H1 (cell line): ENCODE results near the gene RCC2. TPM values are rescaled to one million over a fixed set of nuclear protein-coding genes. Genes with fewer than 3 reads are reported as not detected.

Experiments used
- CTCF ChIA-PET: fragments of 300-600 bp; sonication (Branson Sonifier 250); formaldehyde crosslinking; loops from one replicate; lab custom pipeline; 2021; ENCODE audit not compliant: partially characterized antibody; lab: Charles Lee
- POLR2A ChIA-PET: fragments of 300-600 bp; sonication (Branson Sonifier 250); formaldehyde crosslinking; loops from one replicate; lab custom pipeline; 2021; ENCODE audit warnings: inconsistent platforms; ENCODE audit not compliant: partially characterized antibody; lab: Charles Lee
- DNase-seq, 2 experiments: peaks; one replicate each; pipeline versions ENCODE4 v3.0.0 to v3.0.0-alpha.2; 2010 to 2022; ENCODE audit warnings: low spot score in 2 of 2, low read depth in 1 of 2, mixed read lengths in 1 of 2
- FAIRE-seq: peaks from 2 replicates; lab custom pipeline; 2011; peaks lifted over from hg19 to GRCh38; lab: Jason Lieb, UNC
- H2AFZ ChIP-seq: 2 replicates; pipeline ENCODE4 v1.8.1; 2012; ENCODE audit warnings: low read length, inconsistent platforms
- H2AK5ac ChIP-seq: 2 replicates; pipeline ENCODE4 v1.6.1; 2013; ENCODE audit warnings: low read depth, low read length
- H2BK120ac ChIP-seq: replicated peaks from 2 replicates; pipeline ENCODE3; 2013; ENCODE audit warnings: low read depth, low read length, inconsistent platforms
- H2BK12ac ChIP-seq: 2 replicates; pipeline ENCODE4 v1.6.1; 2013; ENCODE audit warnings: low read depth, low read length
- H2BK15ac ChIP-seq: 2 replicates; pipeline ENCODE4 v1.6.1; 2013; ENCODE audit warnings: low read length
- H2BK20ac ChIP-seq: 2 replicates; pipeline ENCODE4 v1.6.1; 2013; ENCODE audit warnings: low read length
- H2BK5ac ChIP-seq: 2 replicates; pipeline ENCODE4 v1.6.1; 2013; ENCODE audit warnings: low read depth, low read length
- H3K14ac ChIP-seq: 2 replicates; pipeline ENCODE4 v1.6.1; 2013; ENCODE audit warnings: inconsistent platforms; ENCODE audit not compliant: insufficient read length
- H3K18ac ChIP-seq: 2 replicates; pipeline ENCODE4 v1.6.1; 2013; ENCODE audit warnings: low read length; ENCODE audit errors: extremely low read depth
- H3K23ac ChIP-seq: 2 replicates; pipeline ENCODE4 v1.6.1; 2013; ENCODE audit warnings: inconsistent platforms; ENCODE audit not compliant: insufficient read length
- H3K23me2 ChIP-seq: 2 replicates; pipeline ENCODE4 v1.6.1; 2013; ENCODE audit warnings: low read depth, low read length
- H3K27ac ChIP-seq: 2 replicates; pipeline ENCODE4 v1.6.1; 2011; ENCODE audit warnings: low read depth, low read length, inconsistent platforms
- H3K27me3 ChIP-seq, 4 experiments: replicated peaks in 1 of 4; 1 replicate in 1 of 4; 2 replicates in 3 of 4; pipeline versions ENCODE4 v1.6.1 to v1.8.1; 2011 to 2013; ENCODE audit warnings: low read length in 3 of 4, mild to moderate bottlenecking in 3 of 4, inconsistent platforms in 2 of 4, mixed read lengths in 2 of 4, moderate library complexity in 1 of 4; ENCODE audit not compliant: control insufficient read depth in 3 of 4, insufficient read depth in 3 of 4; ENCODE audit errors: extremely low read depth in 1 of 4
- H3K36me3 ChIP-seq, 4 experiments: 2 replicates each; pipeline versions ENCODE4 v1.6.1 to v1.8.1; 2011 to 2013; ENCODE audit warnings: mild to moderate bottlenecking in 4 of 4, low read length in 3 of 4, moderate library complexity in 2 of 4, control low read depth in 1 of 4, inconsistent platforms in 1 of 4; ENCODE audit not compliant: insufficient read depth in 4 of 4, control insufficient read depth in 2 of 4
- H3K4ac ChIP-seq: replicated peaks from 2 replicates; pipeline ENCODE3; 2013; ENCODE audit warnings: low read length, low read depth, mixed read lengths, inconsistent platforms; ENCODE audit not compliant: insufficient read length
- H3K4me1 ChIP-seq, 4 experiments: replicated peaks in 1 of 4; 1 replicate in 1 of 4; 2 replicates in 3 of 4; pipeline versions ENCODE4 v1.6.1 to v1.8.1; 2011 to 2013; ENCODE audit warnings: low read length in 3 of 4, inconsistent platforms in 2 of 4, mixed read lengths in 1 of 4; ENCODE audit not compliant: insufficient read depth in 4 of 4, control insufficient read depth in 3 of 4
- H3K4me2 ChIP-seq, 2 experiments: 2 replicates each; pipeline versions ENCODE4 v1.6.1 to v1.8.1; 2011 to 2013; ENCODE audit warnings: low read depth in 2 of 2, low read length in 2 of 2, control low read depth in 1 of 2, inconsistent platforms in 1 of 2, mild to moderate bottlenecking in 1 of 2; ENCODE audit not compliant: insufficient read depth in 1 of 2
- H3K4me3 ChIP-seq, 4 experiments: fragments of 200-600, 300-600 bp in 1 of 4; sonication (generic), shearing (Covaris generic), sonication (Bioruptor Twin) in 1 of 4; 2 replicates each; pipeline versions ENCODE4 v1.5.1 to v1.8.1; 2011 to 2016; ENCODE audit warnings: low read length in 4 of 4, low read depth in 3 of 4, control low read depth in 2 of 4, inconsistent platforms in 2 of 4, mild to moderate bottlenecking in 2 of 4, mixed read lengths in 1 of 4, moderate library complexity in 1 of 4; ENCODE audit not compliant: insufficient read depth in 2 of 4; ENCODE audit errors: extremely low read depth in 1 of 4
- H3K56ac ChIP-seq: replicated peaks from 2 replicates; pipeline ENCODE3; 2013; ENCODE audit warnings: low read depth, mild to moderate bottlenecking, mixed read lengths, low read length, inconsistent platforms; ENCODE audit not compliant: insufficient read length
- H3K79me1 ChIP-seq: 2 replicates; pipeline ENCODE4 v1.6.1; 2013; ENCODE audit warnings: low read depth, low read length, control low read depth
- H3K79me2 ChIP-seq, 2 experiments: 2 replicates each; pipeline versions ENCODE4 v1.6.1 to v1.8.1; 2012 to 2013; ENCODE audit warnings: low read length in 2 of 2, mild to moderate bottlenecking in 2 of 2, inconsistent platforms in 1 of 2; ENCODE audit not compliant: insufficient read depth in 2 of 2, control insufficient read depth in 1 of 2
- H3K9ac ChIP-seq, 4 experiments: replicated peaks in 1 of 4; 1 replicate in 1 of 4; 2 replicates in 3 of 4; pipeline versions ENCODE4 v1.6.1 to v1.8.1; 2011 to 2013; ENCODE audit warnings: low read depth in 3 of 4, low read length in 3 of 4, control low read depth in 2 of 4, mild to moderate bottlenecking in 2 of 4, moderate library complexity in 2 of 4, inconsistent platforms in 1 of 4; ENCODE audit errors: extremely low read depth in 1 of 4
- H3K9me3 ChIP-seq, 2 experiments: 2 replicates each; pipeline versions ENCODE4 v1.6.1 to v1.8.1; 2012 to 2013; ENCODE audit warnings: mild to moderate bottlenecking in 2 of 2, moderate library complexity in 2 of 2, control low read depth in 1 of 2, inconsistent platforms in 1 of 2, low read depth in 1 of 2, low read length in 1 of 2, mixed read lengths in 1 of 2; ENCODE audit not compliant: insufficient read depth in 2 of 2
- H4K20me1 ChIP-seq, 2 experiments: replicated peaks in 1 of 2; 2 replicates each; pipeline versions ENCODE3 to v1.8.1; 2011 to 2013; ENCODE audit warnings: inconsistent platforms in 2 of 2, low read length in 2 of 2, mild to moderate bottlenecking in 1 of 2; ENCODE audit not compliant: insufficient read depth in 2 of 2, control insufficient read depth in 1 of 2
- H4K5ac ChIP-seq: 2 replicates; pipeline ENCODE4 v1.6.1; 2013; ENCODE audit warnings: low read length, low read depth, mixed read lengths, inconsistent platforms; ENCODE audit not compliant: insufficient read length
- H4K8ac ChIP-seq: 2 replicates; pipeline ENCODE4 v1.8.0; 2013; ENCODE audit warnings: mild to moderate bottlenecking, moderate library complexity, low read length, inconsistent platforms; ENCODE audit not compliant: insufficient read depth; ENCODE audit errors: extremely low read depth
- H4K91ac ChIP-seq: replicated peaks from 2 replicates; pipeline ENCODE3; 2013; ENCODE audit warnings: low read length, mixed read lengths, inconsistent platforms; ENCODE audit not compliant: insufficient read length
- CEBPB ChIP-seq: IDR thresholded peaks from 2 replicates; pipeline ENCODE4 v1.6.1; 2012; ENCODE audit warnings: low read depth, low read length
- GTF2F1 ChIP-seq: IDR thresholded peaks from 2 replicates; pipeline ENCODE4 v1.6.1; 2012; ENCODE audit warnings: low read depth, low read length, improper control_type of control experiment, borderline replicate concordance
- WGBS, 2 experiments: shearing (Covaris generic) in 1 of 2; methylation state at CpG; one replicate each; pipeline versions ENCODE4 v1.1.6 to v1.1.7; 2013 to 2015; ENCODE audit warnings: low lambda C conversion rate in 2 of 2, mixed read lengths in 2 of 2, inconsistent platforms in 1 of 2, low coverage in 1 of 2, missing lambda C conversion rate in 1 of 2; ENCODE audit not compliant: insufficient replicate concordance in 2 of 2, insufficient coverage in 1 of 2, insufficient read length in 1 of 2; ENCODE audit errors: extremely low coverage in 1 of 2, missing lambda C conversion rate in 1 of 2; 5-methylcytosine and 5-hydroxymethylcytosine counted together
- polyA plus RNA-seq, 7 experiments: library from polyadenylated mRNA; depleted of rRNA in 3 of 7; stranded (reverse) in 5 of 7; unstranded in 2 of 7; fragments of >200 nt in 5 of 7; fragments of 200-250 nt in 2 of 7; gene quantifications; 1 replicate in 5 of 7; 2 replicates in 1 of 7; 4 replicates in 1 of 7; pipeline versions ENCODE4 v1.2.1 to v1.2.3, GENCODE V29; 2011 to 2013; ENCODE audit warnings: missing spikeins in 2 of 7, mixed read lengths in 2 of 7
- total RNA-seq: library from RNA; stranded (reverse); fragmentation: NEBNext Ultra II Directional; extraction: Animal tissue kit (Norgen Biotek cat#: 25700); gene quantifications from 2 replicates; pipeline ENCODE4 v1.2.1, GENCODE V29; 2021

RCC2 gene
- total and polyA plus RNA-seq, 2 of the 8 experiments (the other 6 are each of a cell fraction or from before 2014, with no cell fraction given): 229 to 455 TPM

GRCh38 chr1:17447501-17447992 is 8.1 kb upstream of the RCC2 start:
- Histone ChIP-seq H2AK5ac (no peak overlapping the region), H4K8ac (no peak overlapping the region), H3K27ac (no peak overlapping the region), H3K23me2 (no peaks in the 10 kb centered on the region), H3K79me1 (no peaks in the 10 kb centered on the region), H3K4me2 (no peak overlapping the region), H3K4ac (no peak overlapping the region), H3K9ac (no peak overlapping the region), H2BK120ac (no peak overlapping the region), H3K14ac (no peak overlapping the region), H3K27me3 (no peaks in the 10 kb centered on the region), H4K20me1 (no peaks in the 10 kb centered on the region), H3K79me2 (no peaks in the 10 kb centered on the region), H3K23ac (no peak overlapping the region), H3K9me3 (no peaks in the 10 kb centered on the region), H4K5ac (no peak overlapping the region), H3K18ac (no peak overlapping the region), H2BK20ac (no peak overlapping the region), H3K36me3 (no peaks in the 10 kb centered on the region), H4K91ac (no peak overlapping the region), H3K4me1 (peaks cover 0 to 2% (median 0%) of the 10 kb centered on the region in 4 experiments; a peak in 1 of 7 replicates), H2BK15ac (no peak overlapping the region), H3K56ac (no peak overlapping the region), H2BK5ac (no peak overlapping the region), H2AFZ (no peak overlapping the region), H3K4me3 (no peak overlapping the region), H2BK12ac (peak overlapping the region; percentile 60; the same call in 1 of the 2 replicates)
- POLR2A ChIA-PET: interaction anchor here (0.9 to 3.4 kb wide), 8 partner anchors 10 to 39 kb away, joined by 3 to 32 read pairs (median 4); no protein-coding TSS in a partner anchor
- FAIRE-seq: no peak
- CTCF ChIA-PET: interaction anchor here (0.6 to 2.2 kb wide), 7 partner anchors 19 to 78 kb away, joined by 3 to 6 read pairs (median 3); no protein-coding TSS in a partner anchor
- WGBS, 2 experiments: 94% methylated on average over 12 of the region's 12 CpGs; no CpG with 5 or more reads in 1 of the 2 experiments
- TF ChIP-seq CEBPB (peak; percentile 75), GTF2F1 (no peak)
- DNase-seq: no peak
